Esophagus squamous epithelium (tissue), 5 donors: ENCODE measurements around the gene OSCP1. TPM values are rescaled to one million over a fixed set of nuclear protein-coding genes. Genes with fewer than 3 reads are reported as not detected.

Experiments used
- DNase-seq: peaks from one replicate; lab custom pipeline; 2025; lab: John Stamatoyannopoulos, UW
- H3K27ac ChIP-seq, 4 donors: fragments of 200-600 bp; sonication (generic); one replicate each; pipeline ENCODE4 v1.5.1; 2016 to 2019; ENCODE audit warnings: mild to moderate bottlenecking in 1 of 4
- H3K27me3 ChIP-seq, 4 donors: fragments of 200-600 bp; sonication (generic); 1 replicate in 3 of 4; 2 replicates in 1 of 4; pipeline versions ENCODE4 v1.5.1 to v1.6.0; 2017 to 2021; ENCODE audit warnings: antibody characterized with exemption in 1 of 4
- H3K36me3 ChIP-seq, 3 donors: fragments of 200-600 bp; sonication (generic); one replicate each; pipeline ENCODE4 v1.5.1; 2016 to 2019
- H3K4me1 ChIP-seq, 3 donors: fragments of 200-600 bp; sonication (generic); one replicate each; pipeline ENCODE4 v1.5.1; 2017 to 2019
- H3K4me3 ChIP-seq, 4 donors: fragments of 200-600 bp; sonication (generic); 1 replicate in 3 of 4; 2 replicates in 1 of 4; pipeline ENCODE4 v1.5.1; 2016 to 2019; ENCODE audit warnings: mild to moderate bottlenecking in 2 of 4, moderate library complexity in 1 of 4
- H3K9me3 ChIP-seq, 3 donors: fragments of 200-600 bp; sonication (generic); one replicate each; pipeline ENCODE4 v1.5.1; 2016 to 2019
- POLR2A ChIP-seq, 4 donors: fragments of 450-650 bp; IDR thresholded peaks; one replicate each; pipeline ENCODE4 v1.6.1; 2017; ENCODE audit warnings: antibody characterized with exemption in 4 of 4, mild to moderate bottlenecking in 4 of 4, moderate library complexity in 3 of 4
- WGBS, 2 donors: methylation state at CpG; one replicate each; pipeline ENCODE4 v1.1.5; 2018; 5-methylcytosine and 5-hydroxymethylcytosine counted together
- intact Hi-C: fragments of 100-400 bp; cut with DNase I; formaldehyde crosslinking; loops from one replicate; pipeline ENCODE4 v1.15.0; 2022
- total RNA-seq, 4 donors: library from RNA; depleted of rRNA; stranded (reverse); fragments of >200 nt; gene quantifications; one replicate each; pipeline ENCODE4 v1.1.0, GENCODE V29; 2016
- TF ChIP-seq, protein P1 (sequence below), 6 experiments: fragments of 450-650 bp in 4 of 6; fragments of 200-600 bp in 2 of 6; sonication (generic) in 2 of 6; IDR thresholded peaks; one replicate each; pipeline ENCODE4 v1.5.1; 2016 to 2019; ENCODE audit warnings: antibody characterized with exemption in 6 of 6, mild to moderate bottlenecking in 4 of 6, moderate library complexity in 4 of 6
- donor health status: DM: yes; HTN: yes; CAD: no.

Gene OSCP1
- total RNA-seq, 4 donors from 2014 or later: 2.4 to 6.8 (median 4.5) TPM

DNA sequence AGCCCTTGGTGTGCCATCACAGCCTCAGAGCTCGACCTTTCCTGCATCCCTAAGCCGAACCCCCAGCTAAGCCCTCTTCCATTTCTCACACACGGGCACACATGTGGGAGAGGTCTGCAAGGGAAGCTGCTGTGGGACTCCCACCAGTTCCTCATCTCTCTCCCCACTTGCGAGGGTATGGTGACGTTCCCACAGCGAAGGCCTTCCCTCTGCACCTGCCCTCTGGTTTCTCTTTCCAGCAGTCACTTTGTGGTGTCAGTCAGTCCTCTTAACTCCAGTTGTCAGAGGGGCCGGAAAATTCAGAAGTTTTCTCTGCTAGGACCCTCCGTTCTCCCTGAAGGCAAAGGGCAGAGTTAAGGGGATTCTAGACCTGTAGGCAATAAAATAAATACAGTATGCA lies 59.0 kb downstream of the OSCP1 start:
- intact Hi-C loops: no loop called here
- H3K4me3 ChIP-seq: no peak overlapping the region
- 85 to 93% methylated on average over 7 to 8 of the region's 8 CpGs for WGBS, 2 donors
- peak overlapping the region in 1 of 4 donors; percentile 1 for H3K27ac ChIP-seq
- H3K36me3 ChIP-seq: peaks cover 11 to 43% (median 14%) of the 10 kb centered on the region in 3 donors
- peaks cover 7 to 52% (median 24%) of the 10 kb centered on the region in 3 donors for H3K4me1 ChIP-seq
- DNase-seq: no peak
- no peaks in the 10 kb centered on the region for H3K27me3 ChIP-seq
- TF ChIP-seq, protein P1, sequence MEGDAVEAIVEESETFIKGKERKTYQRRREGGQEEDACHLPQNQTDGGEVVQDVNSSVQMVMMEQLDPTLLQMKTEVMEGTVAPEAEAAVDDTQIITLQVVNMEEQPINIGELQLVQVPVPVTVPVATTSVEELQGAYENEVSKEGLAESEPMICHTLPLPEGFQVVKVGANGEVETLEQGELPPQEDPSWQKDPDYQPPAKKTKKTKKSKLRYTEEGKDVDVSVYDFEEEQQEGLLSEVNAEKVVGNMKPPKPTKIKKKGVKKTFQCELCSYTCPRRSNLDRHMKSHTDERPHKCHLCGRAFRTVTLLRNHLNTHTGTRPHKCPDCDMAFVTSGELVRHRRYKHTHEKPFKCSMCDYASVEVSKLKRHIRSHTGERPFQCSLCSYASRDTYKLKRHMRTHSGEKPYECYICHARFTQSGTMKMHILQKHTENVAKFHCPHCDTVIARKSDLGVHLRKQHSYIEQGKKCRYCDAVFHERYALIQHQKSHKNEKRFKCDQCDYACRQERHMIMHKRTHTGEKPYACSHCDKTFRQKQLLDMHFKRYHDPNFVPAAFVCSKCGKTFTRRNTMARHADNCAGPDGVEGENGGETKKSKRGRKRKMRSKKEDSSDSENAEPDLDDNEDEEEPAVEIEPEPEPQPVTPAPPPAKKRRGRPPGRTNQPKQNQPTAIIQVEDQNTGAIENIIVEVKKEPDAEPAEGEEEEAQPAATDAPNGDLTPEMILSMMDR (IDR thresholded peaks at IDR 0.05): no peak
- no peak for TF ChIP-seq POLR2A (IDR thresholded peaks at IDR 0.05)
- H3K9me3 ChIP-seq: no peaks in the 10 kb centered on the region

DNA sequence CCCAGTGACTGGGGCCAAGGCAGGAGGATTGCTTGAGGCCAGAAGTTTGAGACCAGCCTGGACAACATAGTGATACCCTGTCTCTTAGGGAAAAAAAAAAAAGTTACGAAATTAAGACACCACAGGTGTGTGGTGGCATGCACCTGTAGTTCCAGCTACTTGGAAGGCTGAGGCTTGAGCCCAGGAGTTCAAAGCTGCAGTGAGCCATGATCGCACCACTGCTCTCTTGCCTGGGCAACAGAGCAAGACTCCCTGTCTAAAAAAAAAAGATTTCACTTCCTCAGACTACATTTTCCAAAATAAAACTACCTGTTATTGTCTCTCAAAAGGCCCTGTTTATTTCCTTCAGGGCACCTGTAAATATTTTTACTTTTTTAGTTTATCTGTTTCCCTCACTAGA lies 59.8 kb downstream of the OSCP1 start:
- Histone ChIP-seq H3K27me3 (no peaks in the 10 kb centered on the region), H3K9me3 (no peaks in the 10 kb centered on the region), H3K27ac (peak overlapping the region in 3 of 4 donors; percentile 56 to 100 (median 98)), H3K36me3 (peaks cover 11 to 43% (median 14%) of the 10 kb centered on the region in 3 donors), H3K4me1 (peaks cover 7 to 46% (median 22%) of the 10 kb centered on the region in 3 donors), H3K4me3 (no peak overlapping the region)
- 60 to 83% methylated on average over 2 of the region's 2 CpGs for WGBS, 2 donors
- no peak for DNase-seq
- TF ChIP-seq, protein P1 (IDR thresholded peaks at IDR 0.05): no peak
- no peak for TF ChIP-seq POLR2A (IDR thresholded peaks at IDR 0.05)
- intact Hi-C loops: no loop called here

DNA sequence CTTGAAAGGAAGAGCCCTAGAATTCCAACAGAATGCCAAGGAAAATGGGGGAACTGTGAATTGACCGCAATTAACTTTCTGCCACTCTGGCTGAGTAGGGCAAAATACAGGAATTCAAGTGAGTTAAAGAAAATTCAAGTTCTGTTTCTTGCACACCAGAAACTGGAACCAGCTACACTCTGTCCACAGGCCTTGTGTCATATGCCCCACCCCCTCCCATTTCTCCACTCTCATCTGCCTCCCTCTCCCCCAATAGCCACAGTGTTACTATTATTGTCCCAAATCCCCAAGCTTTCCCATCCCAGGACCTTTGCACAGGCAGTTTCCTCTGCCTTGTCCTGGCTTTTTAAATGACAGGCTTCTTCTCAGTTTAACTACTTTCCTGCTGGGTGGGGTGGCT lies 60.3 kb downstream of the OSCP1 start:
- peak overlapping the region in 3 of 4 donors; percentile 56 to 100 (median 98) for H3K27ac ChIP-seq
- TF ChIP-seq POLR2A (IDR thresholded peaks at IDR 0.05): no peak
- TF ChIP-seq, protein P1 (IDR thresholded peaks at IDR 0.05): no peak
- WGBS, 2 donors: 86 to 100% methylated on average over 1 of the region's 1 CpG

DNA sequence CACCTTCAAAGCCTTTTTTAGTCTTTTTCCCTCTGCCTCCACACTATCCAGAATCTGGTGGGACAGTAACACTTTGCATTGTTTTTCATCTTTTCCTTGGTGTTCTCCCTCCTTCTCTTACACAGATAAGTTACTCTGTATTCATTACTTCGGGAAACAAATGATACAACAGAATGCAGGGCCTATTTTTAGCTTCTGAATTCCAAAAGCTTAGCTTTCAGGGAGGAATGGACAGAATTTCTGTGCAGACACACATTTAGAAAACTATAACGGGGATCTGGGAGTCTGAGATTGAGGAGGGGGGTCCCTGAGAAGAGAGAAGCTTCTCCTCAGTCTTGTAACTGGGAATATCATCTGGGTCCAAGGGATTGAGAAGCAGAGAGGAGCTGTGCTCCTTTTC lies 61.0 kb downstream of the OSCP1 start:
- Histone ChIP-seq H3K4me3 (no peak overlapping the region), H3K27ac (peak overlapping the region; percentile 19 to 100 (median 98)), H3K36me3 (peaks cover 11 to 42% (median 14%) of the 10 kb centered on the region in 3 donors), H3K9me3 (no peaks in the 10 kb centered on the region), H3K27me3 (no peaks in the 10 kb centered on the region), H3K4me1 (peaks cover 18 to 55% (median 28%) of the 10 kb centered on the region in 3 donors)
- no peak for DNase-seq
- intact Hi-C loops: no loop called here
- TF ChIP-seq POLR2A (IDR thresholded peaks at IDR 0.05): no peak
- TF ChIP-seq, protein P1 (IDR thresholded peaks at IDR 0.05): no peak
- 71 to 86% methylated on average over 2 of the region's 2 CpGs for WGBS, 2 donors

More for the DNA sequence above, 60.3 kb downstream of the OSCP1 start:
- Histone ChIP-seq H3K27me3 (no peaks in the 10 kb centered on the region), H3K4me3 (no peak overlapping the region), H3K36me3 (peaks cover 11 to 43% (median 14%) of the 10 kb centered on the region in 3 donors), H3K9me3 (no peaks in the 10 kb centered on the region), H3K4me1 (peaks cover 11 to 48% (median 22%) of the 10 kb centered on the region in 3 donors)
- intact Hi-C loops: no loop called here
- no peak for DNase-seq

DNA sequence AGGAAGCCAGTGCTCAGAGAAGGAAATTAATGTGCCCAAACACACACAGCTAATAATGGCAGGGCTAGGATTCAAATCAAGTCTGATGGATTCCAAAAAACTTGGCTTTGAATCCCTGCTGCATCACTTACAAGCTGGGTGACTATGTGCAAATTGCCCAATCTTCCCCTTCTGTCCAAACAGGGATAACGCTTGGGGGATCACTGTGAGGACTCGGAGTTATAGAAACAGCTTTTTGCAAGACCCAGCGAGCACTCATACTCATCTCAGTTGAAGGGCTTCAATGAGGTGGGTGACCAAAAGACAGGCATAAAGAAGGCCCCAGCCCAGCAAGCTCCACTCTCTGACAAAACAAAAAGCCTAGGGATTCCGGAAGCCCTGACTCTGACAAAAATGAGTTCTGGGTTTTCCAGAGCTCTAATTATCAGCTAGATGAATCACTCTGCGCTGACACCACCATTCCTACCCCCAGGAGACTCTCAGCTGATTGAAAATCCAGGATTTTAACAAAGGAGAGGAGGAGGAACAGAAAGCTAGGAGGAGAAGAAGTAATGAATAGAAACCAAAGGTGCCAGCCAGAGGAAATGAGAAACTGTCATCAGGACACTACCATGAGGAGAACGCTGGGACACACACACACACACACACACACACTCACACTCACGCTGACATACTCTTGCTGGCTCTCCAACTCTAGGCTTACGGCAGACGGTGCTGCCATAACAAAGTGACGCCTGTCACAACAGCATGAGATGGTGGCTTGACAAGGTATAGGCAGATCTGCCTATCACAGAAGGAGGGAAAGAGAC lies 62.9 kb downstream of the OSCP1 start:
- DNase-seq: no peak
- Histone ChIP-seq H3K27ac (peak overlapping the region; percentile 97 to 100 (median 98)), H3K36me3 (peaks cover 0 to 29% (median 0%) of the 10 kb centered on the region in 3 donors), H3K9me3 (no peaks in the 10 kb centered on the region), H3K4me3 (peak overlapping the region in 3 of 4 donors; percentile 71 to 94 (median 88)), H3K27me3 (no peaks in the 10 kb centered on the region), H3K4me1 (peaks cover 27 to 73% (median 44%) of the 10 kb centered on the region in 3 donors)
- intact Hi-C loops: no loop called here
- 23% methylated on average over 10 of the region's 10 CpGs for WGBS, 2 donors
- TF ChIP-seq, protein P1 (IDR thresholded peaks at IDR 0.05): no peak
- no peak for TF ChIP-seq POLR2A (IDR thresholded peaks at IDR 0.05)
